Osteoblast (primary cell): Measurements from ENCODE around the gene CCNL2. TPM values are rescaled to one million over a fixed set of nuclear protein-coding genes. Genes with fewer than 3 reads are reported as not detected.
"Not testable (repeated sequence)": the region's sequence is repeated elsewhere in the genome, so short reads cannot be mapped to it uniquely, and the experiment has no call there.

Source experiments
- DNase-seq: peaks from one replicate; pipeline ENCODE4 v3.0.0; 2011; ENCODE audit warnings: low spot score, mixed read lengths; ENCODE audit not compliant: insufficient read length; ENCODE audit errors: missing footprints
- H2AFZ ChIP-seq: 2 replicates; pipeline ENCODE4 v1.6.0; 2011; ENCODE audit warnings: mild to moderate bottlenecking, low read length
- H3K27ac ChIP-seq: 2 replicates; pipeline ENCODE4 v1.5.1; 2011; ENCODE audit warnings: mild to moderate bottlenecking, low read depth, low read length, moderate library complexity
- H3K27me3 ChIP-seq: 2 replicates; pipeline ENCODE4 v1.6.0; 2012; ENCODE audit warnings: mild to moderate bottlenecking, control low read depth, inconsistent platforms, low read length, moderate library complexity; ENCODE audit not compliant: insufficient read depth
- H3K36me3 ChIP-seq: 2 replicates; pipeline ENCODE4 v1.5.1; 2011; ENCODE audit warnings: mild to moderate bottlenecking, low read length, control low read depth, moderate library complexity; ENCODE audit not compliant: insufficient read depth
- H3K4me1 ChIP-seq: 2 replicates; pipeline ENCODE4 v1.5.1; 2011; ENCODE audit warnings: mild to moderate bottlenecking, low read length, control low read depth, moderate library complexity; ENCODE audit not compliant: insufficient read depth
- H3K4me2 ChIP-seq: 2 replicates; pipeline ENCODE4 v1.6.0; 2011; ENCODE audit warnings: mild to moderate bottlenecking, low read length; ENCODE audit not compliant: insufficient read depth
- H3K4me3 ChIP-seq: fragments of 200-600 bp; sonication (generic); 3 replicates; pipeline ENCODE4 v1.5.1; 2012; ENCODE audit warnings: mild to moderate bottlenecking, low read length, inconsistent platforms; ENCODE audit not compliant: insufficient read depth
- H3K79me2 ChIP-seq: 2 replicates; pipeline ENCODE4 v1.6.0; 2012; ENCODE audit warnings: mild to moderate bottlenecking, low read length, control low read depth, inconsistent platforms; ENCODE audit not compliant: insufficient read depth
- H3K9me3 ChIP-seq: 2 replicates; pipeline ENCODE4 v1.5.1; 2011; ENCODE audit warnings: low read depth, low read length, control low read depth
- H4K20me1 ChIP-seq: 2 replicates; pipeline ENCODE4 v1.6.0; 2012; ENCODE audit warnings: mild to moderate bottlenecking, low read length, control low read depth; ENCODE audit not compliant: insufficient read depth
- CTCF ChIP-seq: IDR thresholded peaks from 2 replicates; pipeline ENCODE4 v1.5.1; 2011; ENCODE audit warnings: mild to moderate bottlenecking, low read depth, low read length, moderate library complexity; ENCODE audit errors: extremely low read depth
- total RNA-seq: library from RNA; depleted of rRNA; stranded (reverse); fragments of >200 nt; gene quantifications from 2 replicates; pipeline ENCODE4 v1.2.3, GENCODE V29; 2012

Gene CCNL2
- total RNA-seq, 1 donor = 138 TPM

- Histone ChIP-seq H3K36me3 (no peaks in the 10 kb centered on the region), H3K9me3 (no peaks in the 10 kb centered on the region), H3K27me3 (no peaks in the 10 kb centered on the region), H3K4me3 (no peak overlapping the region), H4K20me1 (peaks cover 17% of the 10 kb centered on the region), H2AFZ (no peak overlapping the region), H3K4me2 (no peak overlapping the region), H3K4me1 (peaks cover 8% of the 10 kb centered on the region), H3K27ac (no peak overlapping the region), H3K79me2 (peaks cover 30% of the 10 kb centered on the region)
- no peak for TF ChIP-seq CTCF
- no peak for DNase-seq
These were observed 12.5 kb upstream of the CCNL2 start for GRCh38 chr1:1411626-1412025.

- H3K4me2 ChIP-seq, H2AFZ ChIP-seq, H3K4me3 ChIP-seq, H3K9me3 ChIP-seq, H3K36me3 ChIP-seq, H3K27me3 ChIP-seq, H3K27ac ChIP-seq, DNase-seq: not testable (repeated sequence)
- H3K79me2 ChIP-seq = peaks cover 43% of the 10 kb centered on the region
- H3K4me1 ChIP-seq = peaks cover 15% of the 10 kb centered on the region
- H4K20me1 ChIP-seq = peaks cover 17% of the 10 kb centered on the region
These were observed 11.1 kb upstream of the CCNL2 start for GRCh38 chr1:1410238-1410637.

- H4K20me1 ChIP-seq = peaks cover 17% of the 10 kb centered on the region
- peak overlapping the region; percentile 83 for H2AFZ ChIP-seq
- H3K4me1 ChIP-seq = peaks cover 17% of the 10 kb centered on the region
- H3K27me3 ChIP-seq = no peaks in the 10 kb centered on the region
- H3K4me2 ChIP-seq = peak overlapping the region; percentile 92
- peak; percentile 95 for DNase-seq
- H3K9me3 ChIP-seq = no peaks in the 10 kb centered on the region
- peaks cover 26% of the 10 kb centered on the region for H3K36me3 ChIP-seq
- peaks cover 57% of the 10 kb centered on the region for H3K79me2 ChIP-seq
- peak overlapping the region; percentile 98 for H3K4me3 ChIP-seq
- no peak for TF ChIP-seq CTCF
- peak overlapping the region; percentile 76 for H3K27ac ChIP-seq
These were observed 8.6 kb upstream of the CCNL2 start for GRCh38 chr1:1407636-1408318.

GRCh38 chr1:1406821-1407635 lies 7.9 kb upstream of the CCNL2 start, which contains the start of gene MRPL20:
Gene MRPL20, minus strand, starts transcription at chr1:1407293. Its CDS starts 76 bp downstream, at chr1:1407217.
- DNase-seq = peak; percentile 100
- no peak for TF ChIP-seq CTCF
- Histone ChIP-seq H3K4me1 (peaks cover 17% of the 10 kb centered on the region), H3K27ac (peak within 1 kb of the TSS; percentile 76), H3K36me3 (peaks cover 32% of the 10 kb centered on the region), H3K9me3 (no peaks in the 10 kb centered on the region), H2AFZ (peak within 1 kb of the TSS; percentile 88), H3K27me3 (no peaks in the 10 kb centered on the region), H3K79me2 (peaks cover 62% of the 10 kb centered on the region), H3K4me3 (peak within 1 kb of the TSS; percentile 98), H4K20me1 (peaks cover 23% of the 10 kb centered on the region), H3K4me2 (peak within 1 kb of the TSS; percentile 92)
